NOMO-1 treated with DMSO at 0.1 percent for 48 hours (cell line): Measurements from ENCODE around the gene ADAMTSL5.
A peak's percentile ranks its signal among the peaks of the same experiment; 100 is the strongest.

Experiments used
- DNase-seq: peaks from one replicate; lab custom pipeline; 2025; ENCODE audit not compliant: unreplicated experiment; lab: John Stamatoyannopoulos, UW

ADAMTSL5 gene

GRCh38 chr19:1496714-1497577 lies 15.9 kb downstream of the ADAMTSL5 start:
- DNase-seq = no peak

GRCh38 chr19:1495799-1496713 lies 16.8 kb downstream of the ADAMTSL5 start:
- DNase-seq = no peak

GRCh38 chr19:1495051-1495798 lies 17.6 kb downstream of the ADAMTSL5 start:
- no peak for DNase-seq

- DNase-seq = no peak
These were observed 18.6 kb downstream of the ADAMTSL5 start for GRCh38 chr19:1494115-1494815.

- no peak for DNase-seq
These were observed 20.3 kb downstream of the ADAMTSL5 start for GRCh38 chr19:1492474-1493006.

- no peak for DNase-seq
These were observed 21.0 kb downstream of the ADAMTSL5 start for GRCh38 chr19:1491849-1492170.

- no peak for DNase-seq
These were observed 21.5 kb downstream of the ADAMTSL5 start, which contains the start of gene REEP6 for GRCh38 chr19:1491114-1491848. TSS of gene REEP6 (plus strand) at chr19:1491181. CDS start at chr19:1491270, 89 bp downstream.

GRCh38 chr19:1490311-1491113 lies 22.3 kb downstream of the ADAMTSL5 start, which contains the start of gene PCSK4:
TSS of gene PCSK4 (minus strand) at chr19:1490350. CDS start at chr19:1490346, 4 bp downstream.
- DNase-seq = peak; percentile 98

- peak; percentile 13 for DNase-seq
These were observed 23.1 kb downstream of the ADAMTSL5 start for GRCh38 chr19:1489463-1490310.

GRCh38 chr19:1488282-1488601 lies 24.6 kb downstream of the ADAMTSL5 start:
- no peak for DNase-seq

- DNase-seq = no peak
These were observed 25.1 kb downstream of the ADAMTSL5 start for GRCh38 chr19:1487576-1488281.

GRCh38 chr19:1486720-1487575 lies 25.9 kb downstream of the ADAMTSL5 start:
- DNase-seq = no peak

GRCh38 chr19:1483979-1484428 lies 28.8 kb downstream of the ADAMTSL5 start:
- DNase-seq = no peak

- DNase-seq = no peak
These were observed 29.5 kb downstream of the ADAMTSL5 start for GRCh38 chr19:1483131-1483978.

- DNase-seq = no peak
These were observed 30.3 kb downstream of the ADAMTSL5 start for GRCh38 chr19:1482361-1483130.
